CD8-positive, alpha-beta memory T cell (primary cell): ENCODE measurements around the gene ICAM2. TPM values are rescaled to one million over a fixed set of nuclear protein-coding genes. Genes with fewer than 3 reads are reported as not detected.
"Not testable (repeated sequence)": the region's sequence is repeated elsewhere in the genome, so short reads cannot be mapped to it uniquely, and the experiment has no call there.

Experiments
- CTCF ChIA-PET: fragments of 350-600 bp; sonication (Branson Sonifier 250); formaldehyde crosslinking; loops from one replicate; lab custom pipeline; 2021; ENCODE audit warnings: antibody characterized with exemption; lab: Charles Lee
- POLR2A ChIA-PET: fragments of 350-600 bp; sonication (Branson Sonifier 250); formaldehyde crosslinking; loops from one replicate; lab custom pipeline; 2021; ENCODE audit warnings: antibody characterized with exemption; lab: Charles Lee
- DNase-seq, 5 donors: peaks; one replicate each; pipeline versions ENCODE4 v3.0.0 to v3.0.0-alpha.2; 2020 to 2022; ENCODE audit warnings: mixed read lengths in 1 of 5
- H3K27ac ChIP-seq: one replicate; pipeline ENCODE4 v1.7.0; 2013; ENCODE audit warnings: low read depth, mild to moderate bottlenecking, low read length, moderate library complexity
- H3K27me3 ChIP-seq: 2 replicates; pipeline ENCODE4 v1.7.0; 2013; ENCODE audit warnings: low read length, mild to moderate bottlenecking; ENCODE audit not compliant: insufficient read depth, poor library complexity, severe bottlenecking
- H3K36me3 ChIP-seq: 2 replicates; pipeline ENCODE4 v1.7.0; 2013; ENCODE audit warnings: mild to moderate bottlenecking, low read length, moderate library complexity; ENCODE audit not compliant: insufficient read depth
- H3K4me1 ChIP-seq: 2 replicates; pipeline ENCODE4 v1.7.0; 2013; ENCODE audit warnings: mild to moderate bottlenecking, low read length, moderate library complexity; ENCODE audit not compliant: insufficient read depth
- H3K4me3 ChIP-seq: 2 replicates; pipeline ENCODE4 v1.7.0; 2013; ENCODE audit warnings: mild to moderate bottlenecking, low read length
- H3K9me3 ChIP-seq: 2 replicates; pipeline ENCODE4 v1.7.0; 2013; ENCODE audit warnings: mild to moderate bottlenecking, low read length
- H3K27ac Mint-ChIP-seq, 8 donors: one replicate each; pipeline ENCODE4 v1.8.0; 2020 to 2021; ENCODE audit warnings: mixed read lengths in 8 of 8, mild to moderate bottlenecking in 6 of 8, inconsistent platforms in 3 of 8, moderate library complexity in 3 of 8
- H3K27me3 Mint-ChIP-seq, 2 donors: one replicate each; pipeline ENCODE4 v1.8.0; 2020 to 2021; ENCODE audit warnings: mixed read lengths in 2 of 2, mild to moderate bottlenecking in 1 of 2, moderate library complexity in 1 of 2
- H3K36me3 Mint-ChIP-seq, 3 donors: one replicate each; pipeline ENCODE4 v1.8.0; 2020 to 2021; ENCODE audit warnings: mixed read lengths in 3 of 3, inconsistent platforms in 1 of 3, mild to moderate bottlenecking in 1 of 3
- H3K4me1 Mint-ChIP-seq, 3 donors: one replicate each; pipeline ENCODE4 v1.8.0; 2020 to 2021; ENCODE audit warnings: mixed read lengths in 3 of 3, inconsistent platforms in 1 of 3, mild to moderate bottlenecking in 1 of 3
- H3K4me3 Mint-ChIP-seq, 7 donors: one replicate each; pipeline ENCODE4 v1.8.0; 2020 to 2021; ENCODE audit warnings: mixed read lengths in 7 of 7, mild to moderate bottlenecking in 6 of 7, moderate library complexity in 4 of 7, inconsistent platforms in 2 of 7
- H3K9me3 Mint-ChIP-seq, 5 donors: one replicate each; pipeline ENCODE4 v1.8.0; 2020 to 2022; ENCODE audit warnings: mixed read lengths in 5 of 5, mild to moderate bottlenecking in 3 of 5, moderate library complexity in 2 of 5, inconsistent platforms in 1 of 5
- polyA plus RNA-seq: library from polyadenylated mRNA; unstranded; fragments of 300-500 nt; fragmentation: Illumina TruSeq; gene quantifications from one replicate; pipeline ENCODE4 v1.2.3, GENCODE V29; 2021
- total RNA-seq, 2 experiments: library from RNA; stranded (reverse); gene quantifications; one replicate each; pipeline ENCODE4 v1.2.3, GENCODE V29; 2021

The ICAM2 gene
- total and polyA plus RNA-seq, 3 experiments from 2014 or later: 77.4 to 301 (median 80.7) TPM

DNA sequence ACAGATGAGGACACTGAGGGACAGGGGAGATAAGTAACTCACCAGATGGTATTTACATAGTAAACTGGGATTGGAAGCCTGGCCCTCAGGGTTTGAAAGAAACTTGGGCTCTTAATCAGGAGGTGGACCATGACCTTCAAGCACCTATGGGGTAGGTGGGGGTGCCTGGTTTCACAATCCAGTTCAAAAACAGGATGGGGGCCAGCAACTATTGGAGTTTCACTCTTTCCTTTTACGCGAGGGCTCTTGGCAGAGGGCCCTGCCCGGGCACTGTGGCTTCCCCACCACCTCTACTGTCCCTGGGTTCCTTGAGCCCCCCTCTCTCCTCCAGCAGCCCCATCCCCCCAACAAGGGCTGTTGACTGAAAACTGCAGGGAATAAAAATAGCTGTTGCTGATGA, 33.6 kb downstream of the ICAM2 start:
- Mint-ChIP-seq H3K36me3 (peaks cover 0 to 9% (median 0%) of the 10 kb centered on the region in 3 donors), H3K9me3 (peaks cover 0 to 8% (median 4%) of the 10 kb centered on the region in 5 donors), H3K4me3 (no peak overlapping the region), H3K4me1 (peaks cover 37 to 44% (median 38%) of the 10 kb centered on the region in 3 donors), H3K27me3 (no peaks in the 10 kb centered on the region), H3K27ac (peak overlapping the region in 4 of 8 donors; percentile 32 to 81 (median 52))
- Histone ChIP-seq H3K27me3 (no peaks in the 10 kb centered on the region), H3K9me3 (no peaks in the 10 kb centered on the region), H3K4me3 (no peak overlapping the region), H3K4me1 (peaks cover 21% of the 10 kb centered on the region), H3K36me3 (no peaks in the 10 kb centered on the region), H3K27ac (no peak overlapping the region)
- ChIA-PET CTCF (interaction anchor here (1.2 to 4.2 kb wide), 5 partner anchors 39 to 147 kb away, joined by 3 to 18 read pairs (median 14); partner anchors contain the start of gene GH1), POLR2A (no interaction called here)
- no peak for DNase-seq

DNA sequence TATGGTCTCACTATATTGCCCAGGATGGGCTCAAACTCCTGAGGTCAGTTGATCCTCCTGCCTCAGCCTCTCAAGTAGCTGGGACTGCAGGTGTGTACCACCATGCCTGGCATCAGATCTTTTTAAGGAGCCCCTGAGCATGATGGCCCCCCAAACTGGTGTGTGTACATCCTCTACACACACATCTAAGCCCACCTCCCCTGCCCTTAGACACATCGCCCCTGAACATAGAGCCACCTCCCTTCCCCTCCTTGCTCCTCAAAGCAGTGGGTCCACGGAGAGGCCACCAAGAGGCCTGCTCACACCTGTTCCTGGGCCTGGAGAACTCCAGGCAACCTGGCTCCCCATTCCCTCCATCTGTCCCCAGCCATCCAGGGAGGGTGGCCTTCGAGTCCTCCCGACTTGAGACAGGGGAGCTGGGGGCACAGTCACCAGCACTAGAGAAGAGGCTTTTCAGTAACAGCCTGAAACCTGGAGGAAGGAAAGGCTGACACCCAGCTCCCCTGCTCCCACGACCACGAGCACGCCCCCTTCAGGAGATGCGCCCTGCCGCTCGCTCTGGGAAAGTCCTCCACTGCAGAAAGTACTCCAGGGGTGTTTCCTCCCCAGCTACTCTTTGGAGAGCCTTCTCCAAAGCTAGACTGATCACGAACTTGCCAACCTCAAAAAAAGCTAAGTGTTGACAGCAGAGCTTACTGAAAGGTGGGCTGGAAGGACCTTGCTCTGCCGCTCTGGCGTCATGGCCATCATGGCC, 34.9 kb downstream of the ICAM2 start:
- Histone ChIP-seq H3K9me3 (no peaks in the 10 kb centered on the region), H3K36me3 (no peaks in the 10 kb centered on the region), H3K27ac (no peak overlapping the region), H3K4me1 (peaks cover 18% of the 10 kb centered on the region), H3K4me3 (no peak overlapping the region), H3K27me3 (no peaks in the 10 kb centered on the region)
- peak overlapping the region; percentile 61 to 78 (median 75) for H3K27ac Mint-ChIP-seq
- H3K27me3 Mint-ChIP-seq: no peaks in the 10 kb centered on the region
- ChIA-PET CTCF (interaction anchor here (0.8 to 4.2 kb wide), 15 partner anchors 9 to 149 kb away, joined by 3 to 18 read pairs (median 4); partner anchors contain the start of genes GH1 and ICAM2), POLR2A (interaction anchor here (0.6 to 0.7 kb wide), 2 partner anchors 35 to 76 kb away, joined by 3 to 10 read pairs; partner anchors contain the start of gene ICAM2)
- DNase-seq: no peak
- peak overlapping the region in 5 of 7 donors; percentile 3 to 33 (median 28) for H3K4me3 Mint-ChIP-seq
- peaks cover 0 to 8% (median 6%) of the 10 kb centered on the region in 5 donors for H3K9me3 Mint-ChIP-seq
- H3K36me3 Mint-ChIP-seq: peaks cover 0 to 11% (median 0%) of the 10 kb centered on the region in 3 donors
- H3K4me1 Mint-ChIP-seq: peaks cover 27 to 33% (median 31%) of the 10 kb centered on the region in 3 donors

DNA sequence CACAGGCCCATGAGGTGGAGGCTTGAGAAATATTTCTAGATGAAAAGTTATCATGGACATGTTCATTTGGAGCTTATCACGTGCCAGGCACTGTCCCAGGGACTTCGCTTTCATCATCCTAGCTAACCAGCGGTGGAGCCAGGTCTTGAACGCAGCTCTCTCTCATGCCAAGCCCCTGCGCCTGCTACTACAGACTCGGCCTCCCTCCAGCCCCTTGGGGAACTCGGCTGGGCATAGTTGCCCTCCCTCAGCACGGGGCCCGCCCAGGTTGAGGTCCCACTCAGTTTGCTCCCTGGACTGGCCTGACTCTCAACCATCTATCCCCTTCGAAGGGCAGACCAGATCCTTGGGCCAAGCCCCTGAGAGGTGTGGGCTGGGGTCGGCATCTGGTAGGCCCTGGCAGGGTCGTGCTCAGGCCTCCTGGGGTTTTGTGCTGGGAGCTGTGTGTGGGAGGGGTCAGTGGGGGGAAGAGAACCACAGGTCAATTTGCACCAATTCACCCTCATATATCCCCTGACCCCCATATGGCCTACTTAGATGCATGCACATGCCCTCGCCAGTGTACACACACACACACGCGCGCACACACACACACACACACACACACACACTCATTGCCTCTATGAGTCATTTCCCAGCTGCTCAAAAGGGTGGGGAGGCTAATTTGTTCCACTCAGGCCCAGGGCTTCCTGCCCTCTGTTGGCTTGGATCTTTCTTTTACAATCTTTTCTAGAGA, 35.6 kb downstream of the ICAM2 start:
- Histone ChIP-seq H3K4me1 (peaks cover 11% of the 10 kb centered on the region), H3K27me3 (no peaks in the 10 kb centered on the region), H3K4me3 (no peak overlapping the region), H3K27ac (no peak overlapping the region), H3K36me3 (no peaks in the 10 kb centered on the region), H3K9me3 (no peaks in the 10 kb centered on the region)
- DNase-seq: peak in 4 of 5 donors; percentile 51 to 64 (median 59)
- Mint-ChIP-seq H3K9me3 (peaks cover 0 to 8% (median 6%) of the 10 kb centered on the region in 5 donors), H3K27ac (peak overlapping the region; percentile 61 to 78 (median 75)), H3K4me1 (peaks cover 20 to 26% (median 24%) of the 10 kb centered on the region in 3 donors), H3K36me3 (peaks cover 0 to 11% (median 0%) of the 10 kb centered on the region in 3 donors), H3K4me3 (peak overlapping the region in 6 of 7 donors; percentile 3 to 61 (median 30)), H3K27me3 (no peaks in the 10 kb centered on the region)
- ChIA-PET CTCF (interaction anchor here (0.8 to 4.2 kb wide), 11 partner anchors 9 to 149 kb away, joined by 3 to 18 read pairs (median 5); partner anchors contain the start of genes GH1 and ICAM2), POLR2A (interaction anchor here (0.6 kb wide), 2 partner anchors 36 kb away, joined by 3 read pairs; partner anchors contain the start of gene ICAM2)

DNA sequence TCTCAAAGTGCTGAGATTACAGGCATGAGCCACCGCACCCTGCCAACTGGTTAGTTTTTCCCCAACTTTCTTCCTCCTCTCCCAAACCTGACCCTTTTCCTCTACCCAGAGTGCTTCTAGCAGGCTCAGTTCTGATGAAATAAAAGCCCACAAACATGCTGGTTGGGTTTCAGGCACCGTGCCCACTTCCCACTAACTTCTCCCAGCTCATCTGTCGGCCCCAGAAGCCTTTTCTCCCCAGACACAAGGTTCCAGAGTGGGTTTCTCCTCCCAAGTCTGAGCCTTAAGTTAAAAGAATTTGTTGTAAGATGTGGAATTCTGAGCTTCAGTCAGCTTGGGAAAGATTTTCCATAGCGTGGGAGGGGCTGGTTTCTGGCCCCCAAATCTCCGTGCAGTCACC, 36.2 kb downstream of the ICAM2 start:
- H3K4me3 Mint-ChIP-seq: no peak overlapping the region
- H3K27ac ChIP-seq: no peak overlapping the region
- CTCF ChIA-PET: interaction anchor here (0.9 to 4.2 kb wide), 7 partner anchors 23 to 150 kb away, joined by 3 to 15 read pairs (median 9); no protein-coding TSS in a partner anchor
- peaks cover 11% of the 10 kb centered on the region for H3K4me1 ChIP-seq
- peaks cover 0 to 11% (median 0%) of the 10 kb centered on the region in 3 donors for H3K36me3 Mint-ChIP-seq
- peaks cover 0 to 8% (median 6%) of the 10 kb centered on the region in 5 donors for H3K9me3 Mint-ChIP-seq
- H3K4me3 ChIP-seq: no peak overlapping the region
- H3K9me3 ChIP-seq: no peaks in the 10 kb centered on the region
- peak overlapping the region in 1 of 8 donors; percentile 69 for H3K27ac Mint-ChIP-seq
- no peaks in the 10 kb centered on the region for H3K27me3 Mint-ChIP-seq
- no peaks in the 10 kb centered on the region for H3K36me3 ChIP-seq
- no peak for DNase-seq
- POLR2A ChIA-PET: interaction anchor here (0.6 kb wide), 1 partner anchor 36 kb away, joined by 3 read pairs; the partner anchor contains the start of gene ICAM2
- H3K4me1 Mint-ChIP-seq: peaks cover 17 to 21% (median 21%) of the 10 kb centered on the region in 3 donors
- no peaks in the 10 kb centered on the region for H3K27me3 ChIP-seq

DNA sequence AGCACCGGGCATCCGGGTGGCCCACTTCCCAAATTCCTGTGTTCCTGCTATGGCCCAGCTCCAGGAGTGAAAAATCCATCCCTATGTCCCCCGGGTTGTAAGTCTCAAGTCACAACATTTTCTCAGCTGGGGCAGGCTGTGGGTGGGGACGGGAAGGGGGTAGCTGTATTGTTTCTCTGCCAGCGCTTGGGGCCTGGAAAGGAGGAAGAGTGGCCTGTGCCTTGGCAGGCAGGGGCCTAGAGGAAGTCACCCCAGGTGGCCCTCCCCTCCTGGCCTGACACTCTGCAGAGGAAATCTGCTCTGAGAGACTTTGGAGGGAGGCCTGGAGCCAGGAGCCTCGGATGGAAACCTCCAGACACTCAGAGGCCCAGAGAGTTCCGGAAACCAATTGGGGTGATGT, 37.1 kb downstream of the ICAM2 start:
- ChIA-PET POLR2A (no interaction called here), CTCF (interaction anchor here (0.9 to 3.4 kb wide), 3 partner anchors 19 to 64 kb away, joined by 4 to 14 read pairs (median 6); no protein-coding TSS in a partner anchor)
- H3K27me3 Mint-ChIP-seq: no peaks in the 10 kb centered on the region
- H3K36me3 Mint-ChIP-seq: peaks cover 0 to 11% (median 0%) of the 10 kb centered on the region in 3 donors
- H3K4me3 Mint-ChIP-seq: no peak overlapping the region
- H3K4me1 Mint-ChIP-seq: peaks cover 17 to 21% (median 21%) of the 10 kb centered on the region in 3 donors
- Histone ChIP-seq H3K27me3 (no peaks in the 10 kb centered on the region), H3K9me3 (no peaks in the 10 kb centered on the region), H3K36me3 (no peaks in the 10 kb centered on the region), H3K4me1 (peaks cover 11% of the 10 kb centered on the region), H3K27ac (no peak overlapping the region), H3K4me3 (no peak overlapping the region)
- no peak for DNase-seq
- H3K9me3 Mint-ChIP-seq: peaks cover 0 to 8% (median 6%) of the 10 kb centered on the region in 5 donors
- no peak overlapping the region for H3K27ac Mint-ChIP-seq

DNA sequence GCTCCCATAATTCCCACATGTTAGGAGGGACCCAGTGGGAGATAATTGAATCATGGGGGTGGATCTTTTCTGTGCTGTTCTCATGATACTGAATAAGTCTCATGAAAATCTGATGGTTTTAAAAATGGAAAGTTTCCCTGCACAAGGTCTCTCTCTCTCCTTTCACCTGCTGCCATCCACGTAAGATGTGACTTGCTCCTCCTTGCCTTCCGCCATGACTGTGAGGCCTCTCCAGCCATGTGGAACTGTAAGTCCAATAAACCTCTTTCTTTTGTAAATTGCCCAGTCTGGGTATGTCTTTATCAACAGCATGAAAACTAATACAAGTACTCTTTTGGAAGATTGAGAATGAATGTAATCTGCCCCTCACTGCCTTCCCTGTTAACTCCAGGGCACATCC, 37.8 kb downstream of the ICAM2 start:
- H3K4me3 Mint-ChIP-seq, H3K27me3 ChIP-seq, H3K4me3 ChIP-seq, H3K9me3 Mint-ChIP-seq, H3K27me3 Mint-ChIP-seq, H3K27ac ChIP-seq, H3K9me3 ChIP-seq, POLR2A ChIA-PET, DNase-seq, H3K36me3 ChIP-seq: not testable (repeated sequence)
- CTCF ChIA-PET: interaction anchor here (2.0 kb wide), 1 partner anchor 18 kb away, joined by 4 read pairs; no protein-coding TSS in a partner anchor
- Mint-ChIP-seq H3K36me3 (peaks cover 0 to 11% (median 0%) of the 10 kb centered on the region in 3 donors), H3K27ac (peak overlapping the region in 1 of 8 donors; percentile 59), H3K4me1 (peaks cover 17 to 19% (median 19%) of the 10 kb centered on the region in 3 donors)
- H3K4me1 ChIP-seq: peaks cover 11% of the 10 kb centered on the region
